GM23338 (cell line): ENCODE data around the gene MKNK1. TPM values are rescaled to one million over a fixed set of nuclear protein-coding genes. Genes with fewer than 3 reads are reported as not detected.

Experiments used
- ATAC-seq: fragments of 200-7000 bp; cut with Tn5 transposase; 3 replicates; pipeline ENCODE4 v1.9.1; 2020
- DNase-seq: peaks from one replicate; pipeline ENCODE4 v3.0.0-alpha.2; 2015; ENCODE audit warnings: low spot score
- H2AFZ ChIP-seq: fragments of 200-600 bp; sonication (generic); 2 replicates; pipeline ENCODE4 v1.8.0; 2016; ENCODE audit warnings: antibody characterized with exemption, mild to moderate bottlenecking, moderate library complexity
- H3F3A ChIP-seq: fragments of 200-600 bp; sonication (generic); replicated peaks from 2 replicates; pipeline ENCODE4 v1.8.0; 2017; ENCODE audit warnings: antibody characterized with exemption, mixed run types, low read depth
- H3K27ac ChIP-seq: fragments of 200-600 bp; sonication (generic); 2 replicates; pipeline ENCODE4 v1.6.1; 2016; ENCODE audit warnings: low read depth
- H3K27me3 ChIP-seq: fragments of 200-600 bp; sonication (generic); 2 replicates; pipeline ENCODE4 v1.8.0; 2016; ENCODE audit warnings: mild to moderate bottlenecking, mixed run types, moderate library complexity; ENCODE audit not compliant: insufficient read depth
- H3K36me3 ChIP-seq: fragments of 200-600 bp; sonication (generic); 2 replicates; pipeline ENCODE4 v1.8.0; 2016; ENCODE audit warnings: mild to moderate bottlenecking; ENCODE audit not compliant: insufficient read depth
- H3K4me1 ChIP-seq: fragments of 200-600 bp; sonication (generic); 2 replicates; pipeline ENCODE4 v1.8.0; 2016; ENCODE audit warnings: mild to moderate bottlenecking, moderate library complexity; ENCODE audit not compliant: insufficient read depth
- H3K4me2 ChIP-seq: fragments of 200-600 bp; sonication (generic); 2 replicates; pipeline ENCODE4 v1.7.1; 2017; ENCODE audit warnings: mixed run types
- H3K4me3 ChIP-seq: fragments of 200-600 bp; sonication (generic); 2 replicates; pipeline ENCODE4 v1.6.1; 2016; ENCODE audit warnings: mixed run types
- H3K79me2 ChIP-seq: fragments of 200-600 bp; sonication (generic); replicated peaks from 2 replicates; pipeline ENCODE4 v1.8.0; 2017; ENCODE audit warnings: mild to moderate bottlenecking; ENCODE audit not compliant: insufficient read depth
- H3K9me2 ChIP-seq: fragments of 200-600 bp; sonication (generic); 2 replicates; pipeline ENCODE4 v1.8.0; 2017; ENCODE audit not compliant: insufficient read depth
- H4K20me1 ChIP-seq: fragments of 200-600 bp; sonication (generic); replicated peaks from 2 replicates; pipeline ENCODE4 v1.8.0; 2017; ENCODE audit warnings: mild to moderate bottlenecking; ENCODE audit not compliant: insufficient read depth
- H3K27ac Mint-ChIP-seq: 2 replicates; pipeline ENCODE4 v1.8.0; 2020; ENCODE audit warnings: inconsistent platforms, mild to moderate bottlenecking, moderate library complexity, mixed read lengths
- H3K27me3 Mint-ChIP-seq: 3 replicates; pipeline ENCODE4 v1.8.0; 2022; ENCODE audit warnings: low read depth, mild to moderate bottlenecking, moderate library complexity, mixed read lengths, inconsistent platforms; ENCODE audit not compliant: insufficient read depth, poor library complexity
- H3K36me3 Mint-ChIP-seq: 3 replicates; pipeline ENCODE4 v1.8.0; 2021; ENCODE audit warnings: low read depth, mild to moderate bottlenecking, inconsistent platforms, moderate library complexity, mixed read lengths
- H3K4me1 Mint-ChIP-seq: 3 replicates; pipeline ENCODE4 v1.8.0; 2020; ENCODE audit warnings: mild to moderate bottlenecking, inconsistent platforms, mixed read lengths
- H3K4me3 Mint-ChIP-seq: 3 replicates; pipeline ENCODE4 v1.8.0; 2021; ENCODE audit warnings: moderate library complexity, mild to moderate bottlenecking, inconsistent platforms, mixed read lengths
- H3K9me3 Mint-ChIP-seq: 3 replicates; pipeline ENCODE4 v1.8.0; 2020; ENCODE audit warnings: moderate library complexity, mild to moderate bottlenecking, inconsistent platforms, mixed read lengths
- CTCF ChIP-seq, 2 experiments: fragments of 200-600 bp in 1 of 2; sonication (generic) in 1 of 2; conservative IDR thresholded peaks; 2 replicates each; pipeline versions ENCODE4 v1.5.1 to v1.6.1; 2016 to 2017; ENCODE audit warnings: antibody characterized with exemption in 2 of 2, low read depth in 2 of 2, mild to moderate bottlenecking in 2 of 2, moderate library complexity in 1 of 2
- REST ChIP-seq: IDR thresholded peaks from one replicate; pipeline ENCODE4 v1.6.1; 2018; ENCODE audit warnings: antibody characterized with exemption; ENCODE audit not compliant: unreplicated experiment
- ZNF114 ChIP-seq: fragments of 250-450 bp; sonication (Bioruptor Pico); IDR thresholded peaks from 2 replicates; pipeline ENCODE4 v1.5.0; 2020; ENCODE audit warnings: mild to moderate bottlenecking, moderate library complexity
- polyA plus RNA-seq: library from polyadenylated mRNA; unstranded; fragments of >200 nt; fragmentation: Nextera tagmentation; extraction: Ambion mirVana; gene quantifications from 2 replicates; pipeline ENCODE4 v1.2.1, GENCODE V29; 2016
- total RNA-seq: library from RNA; depleted of rRNA; stranded (reverse); fragments of >200 nt; shearing (Covaris generic); gene quantifications from 2 replicates; pipeline ENCODE4 v1.2.3, GENCODE V29; 2014

MKNK1 gene
- total and polyA plus RNA-seq, 2 experiments from 2014 or later: 11.8 to 20.5 TPM

- peaks cover 10% of the 10 kb centered on the region for H3K36me3 Mint-ChIP-seq
- H3K4me1 Mint-ChIP-seq: no peaks in the 10 kb centered on the region
- no peak overlapping the region for H3K4me3 Mint-ChIP-seq
- no peak for DNase-seq
- no peak overlapping the region for H2AFZ ChIP-seq
- H3K27me3 ChIP-seq: no peaks in the 10 kb centered on the region
- no peak overlapping the region for H3K27ac ChIP-seq
- H3K27ac Mint-ChIP-seq: no peak overlapping the region
- H3K4me2 ChIP-seq: no peak overlapping the region
- no peaks in the 10 kb centered on the region for H3K4me1 ChIP-seq
- ATAC-seq: no peak
- H3K79me2 ChIP-seq: no peaks in the 10 kb centered on the region
- no peaks in the 10 kb centered on the region; the same call in 1 of the 2 replicates for H3K36me3 ChIP-seq
- H4K20me1 ChIP-seq: no peaks in the 10 kb centered on the region
- TF ChIP-seq CTCF (conservative IDR thresholded peaks at IDR 0.05; ENCODE audit: low read depth in 2 of 2) (peak in 1 of 2 experiments; percentile 29; a peak in 2 of 4 replicates), REST (no peak)
- H3K9me3 Mint-ChIP-seq: no peaks in the 10 kb centered on the region
- H3K27me3 Mint-ChIP-seq: no peaks in the 10 kb centered on the region
- no peaks in the 10 kb centered on the region for H3K9me2 ChIP-seq
- no peak overlapping the region for H3K4me3 ChIP-seq
- H3F3A ChIP-seq: no peaks in the 10 kb centered on the region
Observed at GRCh38 chr1:46630719-46631118, 26.7 kb upstream of the MKNK1 start.

GRCh38 chr1:46623743-46624644, 19.9 kb upstream of the MKNK1 start:
- no peaks in the 10 kb centered on the region for H3K36me3 ChIP-seq
- H4K20me1 ChIP-seq: no peaks in the 10 kb centered on the region
- DNase-seq: no peak
- H3K27ac Mint-ChIP-seq: no peak overlapping the region
- no peak overlapping the region for H3K4me3 ChIP-seq
- ATAC-seq: peak; percentile 45
- no peaks in the 10 kb centered on the region for H3F3A ChIP-seq
- H3K27ac ChIP-seq: no peak overlapping the region
- TF ChIP-seq ZNF114 (CRISPR knock-in tag): no peak
- 0 out of 2 replicates have a peak, but pooled peaks cover 2% of the 10 kb centered on the region for H3K27me3 ChIP-seq
- no peak overlapping the region for H3K4me2 ChIP-seq
- H3K36me3 Mint-ChIP-seq: no peaks in the 10 kb centered on the region
- no peak overlapping the region; the same call in 1 of the 2 replicates for H2AFZ ChIP-seq
- H3K27me3 Mint-ChIP-seq: no peaks in the 10 kb centered on the region
- no peaks in the 10 kb centered on the region for H3K9me2 ChIP-seq
- H3K4me3 Mint-ChIP-seq: no peak overlapping the region
- H3K79me2 ChIP-seq: no peaks in the 10 kb centered on the region
- H3K4me1 Mint-ChIP-seq: peaks cover 3% of the 10 kb centered on the region
- no peaks in the 10 kb centered on the region for H3K4me1 ChIP-seq
- H3K9me3 Mint-ChIP-seq: no peaks in the 10 kb centered on the region
